ENCODE data around the gene GABRA6.

The GABRA6 gene

DNA sequence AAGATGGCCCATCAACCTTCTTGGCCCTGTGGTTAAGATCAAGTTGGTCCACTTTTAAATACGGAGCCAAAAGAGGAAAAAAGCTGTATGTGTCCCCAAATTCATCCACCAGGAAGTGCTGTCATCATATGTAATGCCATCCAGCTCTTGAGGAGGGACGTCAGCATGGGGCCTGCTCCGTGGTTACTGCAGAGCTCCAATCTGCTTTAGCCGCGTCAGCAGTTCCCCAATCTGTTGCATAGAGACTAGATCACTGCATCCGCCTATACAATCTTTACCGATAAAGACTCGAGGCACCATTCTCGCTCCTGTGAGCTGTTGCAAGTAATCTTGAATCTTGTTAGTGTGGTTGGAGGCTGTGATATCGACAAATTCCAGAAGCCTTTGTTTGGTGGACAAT is 65.7 kb downstream of the GABRA6 start:
- no peak for DNase-seq (ENCODE audit: low spot score)
